ENCODE results near the gene DNLZ.
A peak's percentile ranks its signal among the peaks of the same experiment; 100 is the strongest.
"Not testable (repeated sequence)": the region's sequence is repeated elsewhere in the genome, so short reads cannot be mapped to it uniquely, and the experiment has no call there.

The DNLZ gene

GRCh38 chr9:136409557-136410455 lies 46.3 kb upstream of the DNLZ start:
- Histone ChIP-seq H3K27me3 (ENCODE audit: control insufficient read depth, insufficient read depth, low read length) (no peaks in the 10 kb centered on the region), H3K4me1 (no peaks in the 10 kb centered on the region), H2AFZ (peak overlapping the region; percentile 56), H3K36me3 (ENCODE audit: control insufficient read depth, insufficient read depth, low read length) (no peaks in the 10 kb centered on the region), H3K27ac (no peak overlapping the region), H3K9ac (no peak overlapping the region), H3K9me3 (ENCODE audit: control insufficient read depth, low read length) (no peaks in the 10 kb centered on the region), H3K4me3 (ENCODE audit: low read depth, low read length) (peak overlapping the region; percentile 63), H3K4me2 (ENCODE audit: low read length) (peak overlapping the region; percentile 95), H3K79me2 (peaks cover 15% of the 10 kb centered on the region)
- no peak for TF ChIP-seq CTCF (IDR thresholded peaks at IDR 0.05)

- H3K4me2 ChIP-seq (ENCODE audit: low read length) = no peak overlapping the region
- no peak overlapping the region for H3K27ac ChIP-seq
Measured at GRCh38 chr9:136407911-136408310, 44.4 kb upstream of the DNLZ start.

GRCh38 chr9:136407061-136407460 lies 43.5 kb upstream of the DNLZ start:
- peaks cover 11% of the 10 kb centered on the region for H3K79me2 ChIP-seq
- not testable (repeated sequence) for H3K4me1 ChIP-seq; H2AFZ ChIP-seq; H3K4me3 ChIP-seq (ENCODE audit: low read depth, low read length); H3K4me2 ChIP-seq (ENCODE audit: low read length); H3K9me3 ChIP-seq (ENCODE audit: control insufficient read depth, low read length); H3K9ac ChIP-seq; H3K36me3 ChIP-seq (ENCODE audit: control insufficient read depth, insufficient read depth, low read length); H3K27me3 ChIP-seq (ENCODE audit: control insufficient read depth, insufficient read depth, low read length); H3K27ac ChIP-seq

More at GRCh38 chr9:136407911-136408310, 44.4 kb upstream of the DNLZ start:
- Histone ChIP-seq H3K27me3 (ENCODE audit: control insufficient read depth, insufficient read depth, low read length) (no peaks in the 10 kb centered on the region), H3K4me3 (ENCODE audit: low read depth, low read length) (no peak overlapping the region), H3K4me1 (no peaks in the 10 kb centered on the region), H3K36me3 (ENCODE audit: control insufficient read depth, insufficient read depth, low read length) (no peaks in the 10 kb centered on the region), H3K9me3 (ENCODE audit: control insufficient read depth, low read length) (no peaks in the 10 kb centered on the region), H3K9ac (no peak overlapping the region), H2AFZ (no peak overlapping the region), H3K79me2 (peaks cover 12% of the 10 kb centered on the region)
- no peak for TF ChIP-seq CTCF (IDR thresholded peaks at IDR 0.05)

GRCh38 chr9:136405904-136406303 lies 42.4 kb upstream of the DNLZ start:
- H3K27ac ChIP-seq; H3K27me3 ChIP-seq (ENCODE audit: control insufficient read depth, insufficient read depth, low read length): not testable (repeated sequence)

GRCh38 chr9:136405481-136405880 lies 41.9 kb upstream of the DNLZ start:
- Histone ChIP-seq H3K9me3 (ENCODE audit: control insufficient read depth, low read length) (no peaks in the 10 kb centered on the region), H3K4me1 (no peaks in the 10 kb centered on the region), H3K27me3 (ENCODE audit: control insufficient read depth, insufficient read depth, low read length) (no peaks in the 10 kb centered on the region), H2AFZ (no peak overlapping the region), H3K79me2 (no peaks in the 10 kb centered on the region), H3K4me3 (ENCODE audit: low read depth, low read length) (no peak overlapping the region), H3K9ac (no peak overlapping the region), H3K36me3 (ENCODE audit: control insufficient read depth, insufficient read depth, low read length) (no peaks in the 10 kb centered on the region), H3K27ac (no peak overlapping the region), H3K4me2 (ENCODE audit: low read length) (no peak overlapping the region)
- TF ChIP-seq CTCF (IDR thresholded peaks at IDR 0.05) = no peak

More at GRCh38 chr9:136405904-136406303, 42.4 kb upstream of the DNLZ start:
- not testable (repeated sequence) for H3K79me2 ChIP-seq; H3K9me3 ChIP-seq (ENCODE audit: control insufficient read depth, low read length); H3K4me2 ChIP-seq (ENCODE audit: low read length); H3K4me3 ChIP-seq (ENCODE audit: low read depth, low read length); H2AFZ ChIP-seq; H3K36me3 ChIP-seq (ENCODE audit: control insufficient read depth, insufficient read depth, low read length); H3K9ac ChIP-seq; H3K4me1 ChIP-seq
